Measurements from ENCODE around the gene CROCC. TPM values are rescaled to one million over a fixed set of nuclear protein-coding genes. Genes with fewer than 3 reads are reported as not detected.
"Not testable (repeated sequence)": the region's sequence is repeated elsewhere in the genome, so short reads cannot be mapped to it uniquely, and the experiment has no call there.

CROCC gene
- total and polyA plus RNA-seq, 2 experiments from 2014 or later: 15.1 to 106 TPM

DNA sequence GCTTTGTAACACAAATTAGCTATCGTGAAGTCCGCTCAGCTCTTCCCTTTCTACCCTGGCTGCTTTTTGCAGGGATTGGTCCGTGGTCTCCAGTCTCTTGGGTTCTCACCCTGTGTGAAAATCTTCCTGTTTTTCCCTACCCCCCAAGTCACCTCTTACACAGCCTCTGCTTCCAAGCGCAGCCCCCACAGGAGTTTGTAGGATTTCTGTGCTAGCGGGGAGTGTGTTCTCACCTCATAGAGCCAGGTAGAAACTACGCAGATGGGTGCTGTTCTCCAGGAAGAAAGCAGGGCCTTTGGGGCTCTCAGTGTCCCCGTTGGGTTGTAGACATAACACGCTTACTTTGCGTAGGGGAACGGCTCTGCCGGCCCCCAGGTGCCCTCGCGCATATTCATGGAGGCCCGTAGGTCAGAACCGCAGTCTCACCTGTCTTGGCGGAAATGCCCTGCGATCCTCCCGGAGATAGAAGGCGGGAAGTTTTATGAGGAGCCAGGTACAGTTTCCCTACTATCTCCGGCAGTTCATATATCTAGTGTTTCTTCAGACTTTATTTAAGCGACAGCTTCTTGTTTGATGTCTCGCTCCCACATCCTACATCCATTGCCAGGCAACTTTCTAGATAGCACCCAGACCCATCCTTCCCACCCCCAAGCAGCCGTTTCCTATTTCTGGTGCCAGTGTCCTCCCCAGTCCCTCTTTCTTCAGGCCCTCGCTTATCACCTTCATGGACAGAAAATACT is 25.2 kb upstream of the CROCC start:
- peaks cover 20% of the 10 kb centered on the region for H3K4me1 Mint-ChIP-seq
- TF ChIP-seq CREB1 (CRISPR knock-in tag; IDR thresholded peaks at IDR 0.05; ENCODE audit: low read depth): 0 out of 2 replicates have a peak, but pooled peaks have one; percentile 6
- peak overlapping the region; percentile 53 for H3K4me3 ChIP-seq
- DNase-seq (ENCODE audit: low spot score) (peak; percentile 72), ATAC-seq (peak; percentile 13)
- not testable (repeated sequence) for H3K9me3 Mint-ChIP-seq; H3K27me3 Mint-ChIP-seq (ENCODE audit: insufficient read depth, low read depth, poor library complexity); H3K79me2 ChIP-seq (replicated peaks; ENCODE audit: insufficient read depth); H4K20me1 ChIP-seq (replicated peaks; ENCODE audit: insufficient read depth); H3K36me3 ChIP-seq (ENCODE audit: insufficient read depth); H3K27me3 ChIP-seq (ENCODE audit: insufficient read depth); H3K36me3 Mint-ChIP-seq (ENCODE audit: low read depth); H3K9me2 ChIP-seq (ENCODE audit: insufficient read depth); H3K4me1 ChIP-seq (ENCODE audit: insufficient read depth)
- H3K27ac ChIP-seq (ENCODE audit: low read depth): peak overlapping the region; percentile 95
- H3K27ac Mint-ChIP-seq: peak overlapping the region; percentile 100
- peak overlapping the region; percentile 71 for H3K4me3 Mint-ChIP-seq
- peak overlapping the region; percentile 81 for H3K4me2 ChIP-seq
- H2AFZ ChIP-seq: peak overlapping the region; percentile 32; the same call in 1 of the 2 replicates
- H3F3A ChIP-seq (replicated peaks; ENCODE audit: low read depth): peaks cover 15% of the 10 kb centered on the region

DNA sequence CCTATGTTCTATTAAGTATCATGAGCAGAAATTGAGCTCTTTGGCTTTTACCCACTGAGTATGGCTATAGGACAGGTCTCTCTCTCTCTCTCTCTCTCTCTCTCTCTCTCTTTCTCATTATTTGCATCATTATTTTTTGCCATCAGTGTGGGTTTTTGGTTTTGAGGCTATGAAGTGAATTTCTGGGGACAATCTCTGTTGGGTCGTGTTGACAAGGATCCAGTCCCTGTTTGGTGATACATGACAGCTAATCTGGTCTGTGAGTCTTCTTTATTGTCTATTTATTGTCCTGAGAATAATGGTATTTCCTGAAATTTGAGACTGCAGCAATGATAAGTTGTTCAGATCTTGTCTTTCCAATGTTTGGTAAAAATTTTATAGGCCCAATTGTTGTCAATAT is 24.1 kb upstream of the CROCC start:
- not testable (repeated sequence) for H3K4me1 ChIP-seq (ENCODE audit: insufficient read depth); H3K4me2 ChIP-seq; ATAC-seq; H4K20me1 ChIP-seq (replicated peaks; ENCODE audit: insufficient read depth); H3K4me3 ChIP-seq; H3K27ac ChIP-seq (ENCODE audit: low read depth); H3K9me3 Mint-ChIP-seq; H2AFZ ChIP-seq; H3K36me3 Mint-ChIP-seq (ENCODE audit: low read depth); H3K27me3 Mint-ChIP-seq (ENCODE audit: insufficient read depth, low read depth, poor library complexity); H3K27me3 ChIP-seq (ENCODE audit: insufficient read depth); DNase-seq (ENCODE audit: low spot score); H3K36me3 ChIP-seq (ENCODE audit: insufficient read depth); H3K9me2 ChIP-seq (ENCODE audit: insufficient read depth); H3K79me2 ChIP-seq (replicated peaks; ENCODE audit: insufficient read depth)
- H3F3A ChIP-seq (replicated peaks; ENCODE audit: low read depth): peaks cover 15% of the 10 kb centered on the region
- H3K4me3 Mint-ChIP-seq: peak overlapping the region; percentile 57
- H3K27ac Mint-ChIP-seq: 0 out of 2 replicates have a peak overlapping the region, but pooled peaks have one; percentile 56
- peaks cover 22% of the 10 kb centered on the region for H3K4me1 Mint-ChIP-seq

DNA sequence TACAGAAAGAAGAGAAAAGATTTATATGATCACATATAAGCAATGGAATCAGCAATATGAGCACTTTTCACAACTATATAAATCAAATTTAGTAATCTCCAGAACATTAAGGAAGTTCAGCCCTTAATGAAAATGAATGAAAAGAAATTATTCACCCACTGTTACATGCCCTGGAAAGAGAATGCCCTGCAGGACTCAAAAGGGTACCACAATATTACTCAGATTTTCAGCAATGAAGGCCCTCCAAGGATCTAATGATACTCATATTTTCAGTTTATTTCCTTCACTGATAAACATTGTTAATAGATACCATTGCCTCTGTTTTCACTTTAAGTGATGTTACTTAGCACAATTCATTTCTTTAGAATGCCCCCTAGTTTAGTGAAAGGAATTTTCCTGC is 23.4 kb upstream of the CROCC start:
- H3K27me3 ChIP-seq (ENCODE audit: insufficient read depth); H3K4me1 ChIP-seq (ENCODE audit: insufficient read depth); DNase-seq (ENCODE audit: low spot score); H3K4me2 ChIP-seq; H3K4me3 Mint-ChIP-seq; H4K20me1 ChIP-seq (replicated peaks; ENCODE audit: insufficient read depth); H3K9me2 ChIP-seq (ENCODE audit: insufficient read depth); H3K27ac Mint-ChIP-seq; H3K27me3 Mint-ChIP-seq (ENCODE audit: insufficient read depth, low read depth, poor library complexity); H3K4me3 ChIP-seq; H3K36me3 Mint-ChIP-seq (ENCODE audit: low read depth); H3K36me3 ChIP-seq (ENCODE audit: insufficient read depth); H3K9me3 Mint-ChIP-seq; H3K79me2 ChIP-seq (replicated peaks; ENCODE audit: insufficient read depth); H3K27ac ChIP-seq (ENCODE audit: low read depth); H2AFZ ChIP-seq; ATAC-seq: not testable (repeated sequence)
- H3F3A ChIP-seq (replicated peaks; ENCODE audit: low read depth): peaks cover 15% of the 10 kb centered on the region
- peaks cover 27% of the 10 kb centered on the region for H3K4me1 Mint-ChIP-seq

DNA sequence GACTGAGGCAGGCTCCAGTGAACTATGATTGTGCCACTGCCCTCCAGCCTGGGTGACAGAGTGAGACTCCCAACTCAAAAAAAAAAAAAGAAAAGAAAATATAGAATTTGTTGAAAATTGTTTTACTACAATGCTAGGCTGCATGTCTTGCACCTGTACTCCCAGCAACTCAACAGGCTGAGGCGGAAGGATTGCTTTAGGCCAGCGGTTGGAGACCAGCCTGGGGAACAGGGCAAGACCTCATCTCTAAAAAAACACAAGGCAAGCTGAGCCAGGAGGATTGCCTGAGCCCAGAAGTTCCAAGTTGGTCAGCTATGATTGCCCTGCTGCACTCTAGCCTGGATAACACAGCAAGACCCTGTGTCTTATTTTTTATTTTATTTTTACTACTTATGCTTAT is 22.7 kb upstream of the CROCC start:
- H3K36me3 Mint-ChIP-seq (ENCODE audit: low read depth); H4K20me1 ChIP-seq (replicated peaks; ENCODE audit: insufficient read depth); H3K4me3 ChIP-seq; H3K27ac ChIP-seq (ENCODE audit: low read depth); H3K4me3 Mint-ChIP-seq; ATAC-seq; H3K9me3 Mint-ChIP-seq; H3K4me2 ChIP-seq; DNase-seq (ENCODE audit: low spot score); H3K36me3 ChIP-seq (ENCODE audit: insufficient read depth); H3K79me2 ChIP-seq (replicated peaks; ENCODE audit: insufficient read depth); H3K27ac Mint-ChIP-seq; H3K9me2 ChIP-seq (ENCODE audit: insufficient read depth); H3K27me3 ChIP-seq (ENCODE audit: insufficient read depth); H2AFZ ChIP-seq: not testable (repeated sequence)
- peaks cover 31% of the 10 kb centered on the region for H3K4me1 Mint-ChIP-seq
- peaks cover 15% of the 10 kb centered on the region for H3F3A ChIP-seq (replicated peaks; ENCODE audit: low read depth)
- H3K4me1 ChIP-seq (ENCODE audit: insufficient read depth): peaks cover 13% of the 10 kb centered on the region
- peaks cover 13% of the 10 kb centered on the region for H3K27me3 Mint-ChIP-seq (ENCODE audit: insufficient read depth, low read depth, poor library complexity)
